ENCODE results near the gene SPTBN1. TPM values are rescaled to one million over a fixed set of nuclear protein-coding genes. Genes with fewer than 3 reads are reported as not detected.

Gene SPTBN1
- total RNA-seq, 1 donor from 2014 or later, result 83.2 TPM

DNA sequence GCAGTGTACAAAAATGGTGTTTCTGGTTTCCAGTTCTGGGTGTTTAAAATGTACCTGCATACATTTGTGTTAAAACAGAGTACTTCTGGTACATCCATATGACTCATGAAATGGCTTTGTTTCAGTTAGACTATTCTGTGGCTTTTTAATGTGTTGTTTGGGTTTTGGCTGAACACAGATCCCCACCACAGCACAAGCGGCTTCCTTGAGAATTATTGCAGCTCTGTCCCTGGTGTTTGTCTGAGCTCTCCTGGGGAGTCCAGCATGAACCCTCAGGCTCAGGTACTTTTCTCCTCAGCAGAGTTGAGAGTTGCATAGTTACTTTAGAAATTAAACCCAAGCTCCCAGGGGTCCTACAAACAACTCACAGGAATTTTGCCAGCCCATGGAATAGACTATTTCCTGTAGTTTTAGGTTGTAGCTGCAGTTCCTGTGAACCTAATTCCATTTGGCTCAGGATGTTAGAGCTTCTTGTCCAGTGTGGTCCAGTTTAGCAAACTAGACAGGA is 202.5 kb downstream of the SPTBN1 start:
- no peak for ATAC-seq (ENCODE audit: low read depth)
- H3K27ac Mint-ChIP-seq, result no peak overlapping the region

DNA sequence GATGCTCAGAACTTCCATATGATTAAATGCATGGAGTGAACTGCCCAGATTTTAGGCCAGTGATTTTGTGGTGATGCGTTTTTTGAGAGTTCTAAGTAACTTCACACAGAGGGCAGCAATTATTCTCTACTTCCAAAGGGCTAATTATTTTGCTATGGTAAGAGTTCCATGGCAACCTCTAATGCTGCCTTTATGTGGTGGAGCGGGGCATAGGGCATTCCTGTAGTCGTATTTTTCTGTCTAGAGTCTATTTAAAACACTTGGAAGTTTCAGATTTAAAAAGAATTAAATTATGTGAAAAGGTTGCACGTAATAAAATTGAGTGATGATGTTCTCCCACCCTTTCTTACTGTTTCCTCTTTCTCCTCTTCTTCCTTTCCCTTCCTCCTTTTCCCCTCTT is 203.4 kb downstream of the SPTBN1 start:
- intact Hi-C loops (cut with micrococcal nuclease), result loop anchor here (5.0 kb wide), 1 partner anchor 508 kb away; no protein-coding TSS in a partner anchor
- ChIA-PET CTCF (interaction anchor here (1.2 to 5.7 kb wide), 3 partner anchors 45 to 553 kb away, joined by 4 to 69 read pairs (median 5); no protein-coding TSS in a partner anchor), POLR2A (no interaction called here)
- no peak overlapping the region for H3K4me3 Mint-ChIP-seq
- H3K27me3 Mint-ChIP-seq, result no peaks in the 10 kb centered on the region
- H3K36me3 Mint-ChIP-seq (ENCODE audit: low read depth), result peaks cover 95% of the 10 kb centered on the region
- ATAC-seq (ENCODE audit: low read depth), result no peak
- no peak for DNase-seq
- no peaks in the 10 kb centered on the region for H3K9me3 Mint-ChIP-seq
- no peak overlapping the region for H3K27ac Mint-ChIP-seq
- TF ChIP-seq, protein P1, sequence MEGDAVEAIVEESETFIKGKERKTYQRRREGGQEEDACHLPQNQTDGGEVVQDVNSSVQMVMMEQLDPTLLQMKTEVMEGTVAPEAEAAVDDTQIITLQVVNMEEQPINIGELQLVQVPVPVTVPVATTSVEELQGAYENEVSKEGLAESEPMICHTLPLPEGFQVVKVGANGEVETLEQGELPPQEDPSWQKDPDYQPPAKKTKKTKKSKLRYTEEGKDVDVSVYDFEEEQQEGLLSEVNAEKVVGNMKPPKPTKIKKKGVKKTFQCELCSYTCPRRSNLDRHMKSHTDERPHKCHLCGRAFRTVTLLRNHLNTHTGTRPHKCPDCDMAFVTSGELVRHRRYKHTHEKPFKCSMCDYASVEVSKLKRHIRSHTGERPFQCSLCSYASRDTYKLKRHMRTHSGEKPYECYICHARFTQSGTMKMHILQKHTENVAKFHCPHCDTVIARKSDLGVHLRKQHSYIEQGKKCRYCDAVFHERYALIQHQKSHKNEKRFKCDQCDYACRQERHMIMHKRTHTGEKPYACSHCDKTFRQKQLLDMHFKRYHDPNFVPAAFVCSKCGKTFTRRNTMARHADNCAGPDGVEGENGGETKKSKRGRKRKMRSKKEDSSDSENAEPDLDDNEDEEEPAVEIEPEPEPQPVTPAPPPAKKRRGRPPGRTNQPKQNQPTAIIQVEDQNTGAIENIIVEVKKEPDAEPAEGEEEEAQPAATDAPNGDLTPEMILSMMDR (IDR thresholded peaks at IDR 0.05), result no peak
- H3K4me1 Mint-ChIP-seq, result no peaks in the 10 kb centered on the region

More for the DNA sequence above, 202.5 kb downstream of the SPTBN1 start:
- ChIA-PET POLR2A (interaction anchor here (0.6 kb wide), 1 partner anchor 559 kb away, joined by 3 read pairs; no protein-coding TSS in a partner anchor), CTCF (interaction anchor here (1.1 to 5.7 kb wide), 13 partner anchors 7 to 552 kb away, joined by 3 to 69 read pairs (median 7); no protein-coding TSS in a partner anchor)
- Mint-ChIP-seq H3K4me3 (no peak overlapping the region), H3K4me1 (no peaks in the 10 kb centered on the region), H3K9me3 (no peaks in the 10 kb centered on the region), H3K27me3 (no peaks in the 10 kb centered on the region), H3K36me3 (ENCODE audit: low read depth) (peaks cover 95% of the 10 kb centered on the region)
- no peak for DNase-seq
- TF ChIP-seq, protein P1 (IDR thresholded peaks at IDR 0.05), result no peak
- intact Hi-C loops (cut with micrococcal nuclease), result loop anchor here (5.0 kb wide), 1 partner anchor 509 kb away; no protein-coding TSS in a partner anchor

DNA sequence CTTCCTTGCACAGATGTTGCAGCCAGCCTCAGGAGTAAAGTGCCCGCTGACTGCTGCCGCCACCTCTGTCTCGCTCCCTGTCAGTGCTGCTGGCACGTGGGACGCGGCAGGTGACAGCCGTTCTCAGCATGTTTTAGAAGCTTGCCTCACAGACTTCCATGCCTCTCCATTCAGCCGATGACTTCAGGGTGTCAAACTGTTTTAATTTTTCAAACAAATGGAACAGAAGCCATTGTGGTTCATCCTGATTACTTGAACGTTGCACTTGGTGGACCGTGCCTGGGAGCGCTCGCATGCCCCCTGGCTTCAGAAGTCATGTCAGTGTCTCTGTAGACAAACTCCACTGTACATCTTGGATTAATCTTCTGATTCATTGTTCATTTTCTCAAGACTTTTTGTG is 204.6 kb downstream of the SPTBN1 start:
- Mint-ChIP-seq H3K9me3 (no peaks in the 10 kb centered on the region), H3K4me1 (no peaks in the 10 kb centered on the region), H3K27ac (peak overlapping the region; percentile 51), H3K4me3 (no peak overlapping the region), H3K27me3 (no peaks in the 10 kb centered on the region), H3K36me3 (ENCODE audit: low read depth) (peaks cover 95% of the 10 kb centered on the region)
- ChIA-PET POLR2A (no interaction called here), CTCF (interaction anchor here (1.2 to 2.0 kb wide), 4 partner anchors 44 to 554 kb away, joined by 3 to 5 read pairs (median 4); no protein-coding TSS in a partner anchor)
- TF ChIP-seq, protein P1 (IDR thresholded peaks at IDR 0.05), result no peak
- ATAC-seq (ENCODE audit: low read depth), result no peak
- intact Hi-C loops (cut with micrococcal nuclease), result loop anchor here (10.0 kb wide), 1 partner anchor 354 kb away; no protein-coding TSS in a partner anchor
- DNase-seq, result no peak

DNA sequence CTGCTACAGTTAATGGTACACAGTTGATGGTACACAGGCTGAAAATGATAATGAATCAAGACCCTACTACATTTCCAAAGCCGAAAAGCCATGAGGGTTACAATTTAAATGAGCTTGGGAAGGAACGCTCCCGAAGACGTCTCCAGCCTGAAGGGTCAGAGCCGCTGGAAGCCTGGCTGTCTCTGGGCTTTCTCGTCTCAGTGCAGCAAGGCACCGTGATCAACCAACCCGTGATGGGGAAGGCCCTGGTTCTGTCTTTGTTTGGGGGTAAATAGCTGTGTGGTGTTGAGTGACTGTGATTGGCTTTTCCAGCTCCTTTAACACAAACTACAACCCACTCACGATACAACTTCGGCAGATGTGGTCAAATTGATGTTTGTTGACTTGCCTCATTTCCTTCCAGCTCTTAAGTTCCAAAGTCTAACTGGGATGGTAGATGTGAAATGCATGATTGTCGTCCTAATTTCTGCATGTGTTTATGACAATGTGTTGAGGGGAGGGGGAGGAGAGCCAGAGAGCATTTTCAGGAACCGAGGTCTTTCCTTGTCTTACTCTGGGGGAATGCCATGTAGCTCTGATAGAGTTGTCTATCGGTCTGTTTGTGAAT is 207.4 kb downstream of the SPTBN1 start:
- H3K4me3 Mint-ChIP-seq, result no peak overlapping the region
- POLR2A ChIA-PET, result no interaction called here
- DNase-seq (no peak), ATAC-seq (ENCODE audit: low read depth) (no peak)
- intact Hi-C loops (cut with micrococcal nuclease), result loop anchor here (2.0 to 10.0 kb wide), 3 partner anchors 141 to 511 kb away; no protein-coding TSS in a partner anchor
- TF ChIP-seq, protein P1 (IDR thresholded peaks at IDR 0.05), result no peak
- H3K27ac Mint-ChIP-seq, result no peak overlapping the region
- H3K4me1 Mint-ChIP-seq, result no peaks in the 10 kb centered on the region
- H3K27me3 Mint-ChIP-seq, result no peaks in the 10 kb centered on the region
- CTCF ChIA-PET, result interaction anchor here (1.4 to 5.2 kb wide), 5 partner anchors 7 to 175 kb away, joined by 4 to 109 read pairs (median 28); no protein-coding TSS in a partner anchor
- H3K36me3 Mint-ChIP-seq (ENCODE audit: low read depth), result peaks cover 98% of the 10 kb centered on the region
- no peaks in the 10 kb centered on the region for H3K9me3 Mint-ChIP-seq

DNA sequence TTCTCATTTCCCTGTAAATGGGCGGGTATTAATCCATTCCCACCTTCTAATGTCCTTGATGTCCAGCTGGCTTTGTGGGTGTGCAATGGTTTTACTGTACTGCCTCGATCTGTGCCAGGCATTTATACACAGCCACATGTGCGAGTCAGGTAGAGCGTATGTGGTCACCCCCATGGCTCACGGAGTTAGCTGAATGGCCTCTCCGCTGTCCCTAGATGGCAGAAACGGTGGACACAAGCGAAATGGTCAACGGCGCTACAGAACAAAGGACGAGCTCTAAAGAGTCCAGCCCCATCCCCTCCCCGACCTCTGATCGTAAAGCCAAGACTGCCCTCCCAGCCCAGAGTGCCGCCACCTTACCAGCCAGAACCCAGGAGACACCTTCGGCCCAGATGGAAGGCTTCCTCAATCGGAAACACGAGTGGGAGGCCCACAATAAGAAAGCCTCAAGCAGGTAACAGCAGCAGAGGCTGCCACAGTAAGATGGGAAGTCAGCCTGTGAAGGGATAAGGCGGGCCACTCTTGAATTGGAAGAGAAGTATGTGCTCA is 208.2 kb downstream of the SPTBN1 start:
- intact Hi-C loops (cut with micrococcal nuclease), result loop anchor here (2.0 to 10.0 kb wide), 3 partner anchors 142 to 510 kb away; no protein-coding TSS in a partner anchor
- no peak for ATAC-seq (ENCODE audit: low read depth)
- DNase-seq, result no peak
- POLR2A ChIA-PET, result no interaction called here
- Mint-ChIP-seq H3K4me1 (no peaks in the 10 kb centered on the region), H3K27ac (peak overlapping the region; percentile 27), H3K9me3 (no peaks in the 10 kb centered on the region), H3K36me3 (ENCODE audit: low read depth) (peaks cover 97% of the 10 kb centered on the region), H3K4me3 (no peak overlapping the region), H3K27me3 (no peaks in the 10 kb centered on the region)
- CTCF ChIA-PET, result interaction anchor here (1.2 to 5.2 kb wide), 11 partner anchors 8 to 557 kb away, joined by 3 to 109 read pairs (median 14); no protein-coding TSS in a partner anchor
- TF ChIP-seq, protein P1 (IDR thresholded peaks at IDR 0.05), result no peak
